Immature natural killer cell (primary cell): ENCODE data around the gene HOXA7. TPM values are rescaled to one million over a fixed set of nuclear protein-coding genes. Genes with fewer than 3 reads are reported as not detected.

Experiments used
- DNase-seq, 3 donors: peaks; one replicate each; pipeline ENCODE4 v3.0.0; 2022; ENCODE audit warnings: mixed read lengths in 1 of 3
- H3K27ac Mint-ChIP-seq, 6 donors: one replicate each; pipeline ENCODE4 v1.8.0; 2020; ENCODE audit warnings: mixed read lengths in 6 of 6, mild to moderate bottlenecking in 5 of 6, inconsistent platforms in 4 of 6, moderate library complexity in 3 of 6
- H3K27me3 Mint-ChIP-seq, 3 donors: one replicate each; pipeline ENCODE4 v1.8.0; 2020 to 2021; ENCODE audit warnings: low read depth in 3 of 3, mild to moderate bottlenecking in 3 of 3, mixed read lengths in 3 of 3, moderate library complexity in 3 of 3, inconsistent platforms in 1 of 3
- H3K36me3 Mint-ChIP-seq, 3 donors: one replicate each; pipeline ENCODE4 v1.8.0; 2020; ENCODE audit warnings: mixed read lengths in 3 of 3, inconsistent platforms in 2 of 3, mild to moderate bottlenecking in 2 of 3
- H3K4me1 Mint-ChIP-seq, 2 donors: one replicate each; pipeline ENCODE4 v1.8.0; 2020; ENCODE audit warnings: inconsistent platforms in 2 of 2, mild to moderate bottlenecking in 2 of 2, mixed read lengths in 2 of 2, moderate library complexity in 1 of 2
- H3K4me3 Mint-ChIP-seq, 5 donors: one replicate each; pipeline ENCODE4 v1.8.0; 2020; ENCODE audit warnings: mild to moderate bottlenecking in 5 of 5, mixed read lengths in 5 of 5, inconsistent platforms in 3 of 5, moderate library complexity in 3 of 5
- H3K9me3 Mint-ChIP-seq, 6 donors: one replicate each; pipeline ENCODE4 v1.8.0; 2020; ENCODE audit warnings: mild to moderate bottlenecking in 6 of 6, mixed read lengths in 6 of 6, inconsistent platforms in 4 of 6, moderate library complexity in 3 of 6
- polyA plus RNA-seq, 3 donors: library from polyadenylated mRNA; unstranded; fragments of 300-500 nt; fragmentation: Illumina TruSeq; gene quantifications; one replicate each; pipeline ENCODE4 v1.2.3, GENCODE V29; 2021

HOXA7 gene
- polyA plus RNA-seq, 3 donors from 2014 or later = 1.0 to 4.2 TPM; not detected in 1

DNA sequence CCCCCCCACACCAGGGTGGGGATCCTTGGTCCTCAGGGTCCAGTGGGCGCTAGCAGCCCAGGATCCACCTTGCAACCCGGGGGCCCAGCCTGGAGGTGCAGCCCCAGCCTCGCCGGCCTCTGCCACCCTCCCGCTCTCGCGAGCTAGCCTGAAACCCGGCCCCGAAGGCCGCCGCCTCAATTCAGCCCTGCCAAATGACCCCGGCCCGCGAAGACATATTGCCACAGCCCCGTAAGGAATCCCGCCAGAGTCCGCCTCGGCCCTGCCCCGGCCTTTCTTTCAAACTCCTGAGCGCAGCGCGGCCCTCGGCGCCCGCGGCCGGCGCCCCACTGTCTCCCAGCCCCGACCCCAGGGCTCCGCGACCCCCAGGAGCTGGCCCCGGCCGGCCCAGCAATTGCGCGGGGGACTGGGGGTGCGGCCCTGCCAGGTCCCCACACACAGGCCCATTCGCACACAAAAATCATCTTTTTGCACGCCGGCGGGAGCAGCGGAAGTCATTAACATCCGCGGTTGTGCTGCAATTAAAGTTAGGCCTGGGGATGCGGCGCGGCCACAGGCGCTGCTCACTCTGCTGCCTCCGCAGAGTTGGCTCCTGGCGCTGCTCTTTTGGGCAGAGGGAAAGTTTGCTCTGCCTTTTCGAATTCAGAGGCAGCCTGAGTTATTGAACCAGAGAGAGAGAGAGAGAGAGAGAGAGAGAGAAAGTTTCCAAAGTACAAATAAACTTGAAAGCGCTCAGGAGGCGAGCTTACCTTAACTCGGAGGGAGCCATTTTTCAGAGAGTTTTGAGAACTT, 16.9 kb downstream of the HOXA7 start:
- Mint-ChIP-seq H3K9me3 (no peaks in the 10 kb centered on the region), H3K36me3 (peaks cover 0 to 9% (median 0%) of the 10 kb centered on the region in 3 donors), H3K27ac (no peak overlapping the region), H3K4me1 (peaks cover 1 to 22% of the 10 kb centered on the region in 2 donors), H3K4me3 (no peak overlapping the region), H3K27me3 (peaks cover 10 to 18% (median 14%) of the 10 kb centered on the region in 3 donors)
- DNase-seq = no peak

DNA sequence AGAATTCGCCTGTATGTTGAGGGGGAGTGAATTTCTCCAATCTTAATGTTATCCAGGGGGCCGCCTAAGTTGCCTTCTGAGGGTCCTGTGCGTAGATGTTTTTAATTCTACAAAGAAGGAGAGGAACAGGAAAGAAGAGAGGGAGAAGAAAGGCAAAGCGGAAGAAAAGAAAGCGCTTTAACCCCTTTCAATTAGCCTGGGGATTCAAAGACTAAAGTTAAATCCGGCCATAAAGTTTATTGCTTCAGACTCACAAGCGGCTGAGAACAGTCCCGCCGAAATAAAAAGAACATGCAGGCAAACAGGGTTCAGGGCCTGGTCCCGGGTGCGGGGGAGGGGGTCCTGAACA, 17.5 kb downstream of the HOXA7 start:
- Mint-ChIP-seq H3K36me3 (peaks cover 0 to 9% (median 0%) of the 10 kb centered on the region in 3 donors), H3K9me3 (no peaks in the 10 kb centered on the region), H3K27ac (no peak overlapping the region), H3K4me1 (peaks cover 1 to 22% of the 10 kb centered on the region in 2 donors), H3K27me3 (peaks cover 10 to 18% (median 14%) of the 10 kb centered on the region in 3 donors), H3K4me3 (no peak overlapping the region)
- DNase-seq = no peak

DNA sequence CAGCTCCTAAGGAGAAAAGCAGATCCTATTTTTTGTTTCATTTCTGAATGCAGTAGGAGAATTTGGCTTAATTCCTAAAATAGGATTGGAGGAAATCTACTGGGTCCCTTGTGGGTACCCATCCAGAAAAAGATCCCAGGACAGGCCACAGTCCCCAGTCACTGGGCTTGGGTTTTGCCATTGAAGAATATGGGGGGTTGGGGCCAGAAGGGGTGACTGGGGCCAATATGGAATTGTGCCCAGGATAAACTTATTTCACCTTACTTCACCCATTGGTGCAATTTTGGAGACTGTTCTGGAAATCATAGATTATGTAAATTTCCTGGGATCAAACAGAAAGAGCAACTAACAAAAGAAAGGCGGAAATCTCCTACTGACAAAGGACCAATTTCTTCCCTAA, 18.0 kb downstream of the HOXA7 start:
- no peak overlapping the region for H3K4me3 Mint-ChIP-seq
- no peak overlapping the region for H3K27ac Mint-ChIP-seq
- H3K9me3 Mint-ChIP-seq = no peaks in the 10 kb centered on the region
- DNase-seq = no peak
- peaks cover 10 to 18% (median 14%) of the 10 kb centered on the region in 3 donors for H3K27me3 Mint-ChIP-seq
- peaks cover 1 to 22% of the 10 kb centered on the region in 2 donors for H3K4me1 Mint-ChIP-seq
- peaks cover 0 to 9% (median 0%) of the 10 kb centered on the region in 3 donors for H3K36me3 Mint-ChIP-seq

DNA sequence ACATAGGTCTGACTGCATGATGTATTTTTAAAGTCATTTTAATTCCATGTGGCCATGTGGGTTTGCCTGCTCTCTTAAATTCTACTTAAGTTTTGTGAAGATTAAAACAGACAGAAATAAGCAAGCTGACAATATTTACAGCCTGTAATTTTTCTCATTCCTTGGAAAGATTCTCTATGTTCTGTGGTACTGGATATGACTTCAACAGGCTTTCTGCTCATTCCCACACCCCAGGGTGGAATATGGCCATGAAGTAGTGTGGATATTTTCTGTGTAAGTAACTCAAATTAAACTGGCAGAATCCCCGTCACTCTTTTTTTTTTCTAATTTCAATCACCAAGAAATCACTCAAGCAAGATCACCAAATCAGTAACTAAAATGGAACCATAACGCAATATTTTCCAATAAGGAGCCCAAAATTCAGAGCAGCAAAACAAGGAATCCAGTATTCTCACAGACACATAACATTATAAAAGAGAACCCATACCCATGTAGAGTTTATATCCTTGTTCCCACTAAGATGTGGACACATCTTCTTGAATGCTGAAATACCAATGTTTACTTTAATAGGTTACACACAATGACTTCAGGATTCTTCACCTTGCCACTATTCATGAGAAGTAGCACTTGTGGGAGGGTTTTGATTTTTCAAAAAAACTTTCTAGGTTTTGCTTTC, 18.7 kb downstream of the HOXA7 start:
- H3K27ac Mint-ChIP-seq = no peak overlapping the region
- no peak overlapping the region for H3K4me3 Mint-ChIP-seq
- H3K4me1 Mint-ChIP-seq = peaks cover 1 to 22% of the 10 kb centered on the region in 2 donors
- DNase-seq = no peak
- H3K9me3 Mint-ChIP-seq = no peaks in the 10 kb centered on the region
- H3K36me3 Mint-ChIP-seq = peaks cover 0 to 9% (median 0%) of the 10 kb centered on the region in 3 donors
- peaks cover 10 to 17% (median 14%) of the 10 kb centered on the region in 3 donors for H3K27me3 Mint-ChIP-seq

DNA sequence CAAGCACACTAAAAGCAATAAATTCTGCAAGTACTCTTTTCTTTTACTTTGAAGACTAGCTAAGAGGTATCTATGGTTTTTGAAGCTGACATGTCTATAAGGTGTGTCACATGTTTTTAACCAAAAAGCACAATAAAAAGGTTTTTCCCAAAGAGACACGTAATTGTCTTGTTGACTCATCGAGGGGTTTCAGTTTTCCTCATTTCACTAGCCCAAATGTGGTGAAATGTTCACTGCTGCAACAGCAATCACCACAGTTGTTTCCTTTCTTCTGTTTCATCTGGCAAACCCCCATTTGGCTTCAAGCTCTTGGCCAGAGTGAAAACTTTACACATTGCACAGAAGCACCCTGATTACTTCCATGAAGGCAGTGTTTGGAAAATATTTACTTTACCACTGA, 22.1 kb downstream of the HOXA7 start:
- peaks cover 0 to 3% (median 0%) of the 10 kb centered on the region in 3 donors for H3K36me3 Mint-ChIP-seq
- H3K9me3 Mint-ChIP-seq = no peaks in the 10 kb centered on the region
- peaks cover 6 to 28% of the 10 kb centered on the region in 2 donors for H3K4me1 Mint-ChIP-seq
- H3K4me3 Mint-ChIP-seq = no peak overlapping the region
- no peak overlapping the region for H3K27ac Mint-ChIP-seq
- DNase-seq = no peak
- peaks cover 10 to 19% (median 12%) of the 10 kb centered on the region in 3 donors for H3K27me3 Mint-ChIP-seq

DNA sequence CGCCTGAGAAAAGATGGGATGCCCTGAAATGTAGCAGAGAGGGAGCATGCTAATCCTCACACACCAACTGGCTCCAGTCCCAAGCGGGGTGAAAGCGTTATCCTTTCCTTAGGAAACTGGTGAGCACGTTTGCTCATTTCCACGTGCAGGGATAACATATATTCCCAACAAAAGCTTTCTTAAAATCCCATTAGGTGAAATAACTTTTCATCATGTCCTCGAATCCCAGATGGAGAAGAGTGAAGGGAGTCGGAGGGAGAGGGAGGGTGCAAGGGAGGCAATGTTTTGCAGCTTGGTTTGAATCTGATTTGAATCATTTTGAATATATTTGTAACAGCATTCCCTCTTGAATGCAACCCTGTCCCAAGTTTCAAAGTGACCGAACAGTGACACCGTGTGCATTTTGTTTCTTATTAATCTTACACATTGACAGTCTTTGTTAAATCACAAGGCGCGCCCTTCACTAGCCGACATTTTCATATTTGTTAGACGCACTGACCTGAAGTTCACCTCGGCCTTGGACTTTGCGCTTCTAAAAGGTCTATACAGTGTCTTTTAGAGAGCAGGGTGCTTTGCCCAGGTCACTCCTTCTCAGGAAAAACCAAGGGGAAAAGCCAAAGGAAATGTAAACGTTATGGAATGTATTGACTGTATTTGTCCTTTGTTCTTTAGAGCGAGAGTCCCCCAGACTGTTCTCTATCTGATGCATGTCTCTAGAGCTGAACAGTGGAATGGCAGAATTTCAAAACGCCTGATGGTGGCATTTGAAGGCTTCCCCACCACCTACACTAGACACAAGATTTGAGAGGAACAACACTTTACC, 22.9 kb downstream of the HOXA7 start:
- H3K27me3 Mint-ChIP-seq = peaks cover 10 to 17% (median 12%) of the 10 kb centered on the region in 3 donors
- no peak for DNase-seq
- no peaks in the 10 kb centered on the region for H3K9me3 Mint-ChIP-seq
- no peaks in the 10 kb centered on the region for H3K36me3 Mint-ChIP-seq
- H3K4me3 Mint-ChIP-seq = no peak overlapping the region
- H3K27ac Mint-ChIP-seq = no peak overlapping the region
- peaks cover 6 to 28% of the 10 kb centered on the region in 2 donors for H3K4me1 Mint-ChIP-seq

DNA sequence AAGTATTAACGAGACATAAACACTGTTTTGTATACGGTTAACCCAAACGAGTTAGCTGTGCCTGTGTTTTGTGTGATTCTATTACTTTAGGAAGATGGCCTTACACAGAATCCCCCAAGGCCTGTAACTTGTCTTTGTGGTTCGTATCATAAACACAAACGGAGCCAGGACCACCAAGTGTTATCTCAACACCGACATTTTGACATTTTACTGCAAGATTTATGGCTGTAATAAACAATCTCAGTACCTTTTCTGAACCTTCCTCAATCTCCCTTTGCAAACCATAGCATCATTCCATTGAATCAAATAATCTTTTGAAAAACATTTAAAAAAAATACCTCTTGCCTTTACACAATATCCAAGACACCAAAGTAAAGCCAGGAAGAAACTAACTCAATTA, 23.5 kb downstream of the HOXA7 start:
- no peaks in the 10 kb centered on the region for H3K9me3 Mint-ChIP-seq
- no peaks in the 10 kb centered on the region for H3K36me3 Mint-ChIP-seq
- H3K4me1 Mint-ChIP-seq = peaks cover 6 to 28% of the 10 kb centered on the region in 2 donors
- H3K27me3 Mint-ChIP-seq = peaks cover 9 to 17% (median 12%) of the 10 kb centered on the region in 3 donors
- DNase-seq = no peak
- no peak overlapping the region for H3K4me3 Mint-ChIP-seq
- no peak overlapping the region for H3K27ac Mint-ChIP-seq

DNA sequence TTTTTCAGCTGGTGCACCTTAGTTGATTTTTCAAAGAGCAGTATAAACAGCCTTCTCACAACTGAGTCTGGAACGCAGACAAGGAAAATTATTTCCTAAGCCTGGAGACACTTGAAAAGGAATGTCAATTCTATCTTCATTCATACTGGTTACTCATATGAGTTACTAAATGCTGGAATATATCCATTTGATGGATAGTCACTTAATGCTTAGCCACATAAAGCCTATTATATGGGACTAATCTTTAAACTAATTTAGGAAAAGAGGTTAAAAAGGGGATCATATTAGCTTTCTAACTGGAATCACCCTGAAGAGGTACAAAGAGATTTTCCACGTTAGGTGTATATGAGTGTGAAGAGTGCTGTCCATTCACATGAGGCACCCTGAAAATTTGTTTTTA, 24.3 kb downstream of the HOXA7 start:
- peaks cover 7 to 16% (median 8%) of the 10 kb centered on the region in 3 donors for H3K27me3 Mint-ChIP-seq
- peak overlapping the region in 2 of 6 donors; percentile 57 to 62 for H3K27ac Mint-ChIP-seq
- peaks cover 6 to 25% of the 10 kb centered on the region in 2 donors for H3K4me1 Mint-ChIP-seq
- H3K4me3 Mint-ChIP-seq = peak overlapping the region in 2 of 5 donors; percentile 54 to 81
- no peak for DNase-seq
- no peaks in the 10 kb centered on the region for H3K9me3 Mint-ChIP-seq
- no peaks in the 10 kb centered on the region for H3K36me3 Mint-ChIP-seq

DNA sequence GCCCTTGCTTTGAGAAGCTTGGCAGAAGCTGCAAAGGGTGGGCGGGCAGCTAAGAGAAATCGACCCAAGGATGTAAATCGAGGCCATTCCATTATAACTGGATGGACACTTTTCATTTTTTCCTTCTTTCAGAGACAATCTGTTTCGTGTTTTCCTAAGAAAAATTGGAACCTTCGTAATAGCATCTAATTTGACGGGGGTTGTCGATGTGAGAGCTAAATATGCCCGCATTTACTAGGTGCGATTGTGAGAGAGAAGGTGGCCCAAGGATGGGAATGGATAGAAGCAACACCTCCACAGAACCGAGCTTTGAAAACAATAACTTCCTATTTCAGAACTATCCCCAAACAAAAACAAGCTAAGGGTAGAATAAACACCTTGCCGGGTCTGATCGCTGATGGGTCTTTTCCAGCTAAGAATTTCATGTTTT, 25.1 kb downstream of the HOXA7 start:
- Mint-ChIP-seq H3K9me3 (no peaks in the 10 kb centered on the region), H3K36me3 (no peaks in the 10 kb centered on the region), H3K27ac (peak overlapping the region in 3 of 6 donors; percentile 21 to 84 (median 53)), H3K4me3 (peak overlapping the region; percentile 62 to 83 (median 80)), H3K4me1 (peaks cover 6 to 21% of the 10 kb centered on the region in 2 donors), H3K27me3 (peaks cover 5 to 12% (median 11%) of the 10 kb centered on the region in 3 donors)
- no peak for DNase-seq

DNA sequence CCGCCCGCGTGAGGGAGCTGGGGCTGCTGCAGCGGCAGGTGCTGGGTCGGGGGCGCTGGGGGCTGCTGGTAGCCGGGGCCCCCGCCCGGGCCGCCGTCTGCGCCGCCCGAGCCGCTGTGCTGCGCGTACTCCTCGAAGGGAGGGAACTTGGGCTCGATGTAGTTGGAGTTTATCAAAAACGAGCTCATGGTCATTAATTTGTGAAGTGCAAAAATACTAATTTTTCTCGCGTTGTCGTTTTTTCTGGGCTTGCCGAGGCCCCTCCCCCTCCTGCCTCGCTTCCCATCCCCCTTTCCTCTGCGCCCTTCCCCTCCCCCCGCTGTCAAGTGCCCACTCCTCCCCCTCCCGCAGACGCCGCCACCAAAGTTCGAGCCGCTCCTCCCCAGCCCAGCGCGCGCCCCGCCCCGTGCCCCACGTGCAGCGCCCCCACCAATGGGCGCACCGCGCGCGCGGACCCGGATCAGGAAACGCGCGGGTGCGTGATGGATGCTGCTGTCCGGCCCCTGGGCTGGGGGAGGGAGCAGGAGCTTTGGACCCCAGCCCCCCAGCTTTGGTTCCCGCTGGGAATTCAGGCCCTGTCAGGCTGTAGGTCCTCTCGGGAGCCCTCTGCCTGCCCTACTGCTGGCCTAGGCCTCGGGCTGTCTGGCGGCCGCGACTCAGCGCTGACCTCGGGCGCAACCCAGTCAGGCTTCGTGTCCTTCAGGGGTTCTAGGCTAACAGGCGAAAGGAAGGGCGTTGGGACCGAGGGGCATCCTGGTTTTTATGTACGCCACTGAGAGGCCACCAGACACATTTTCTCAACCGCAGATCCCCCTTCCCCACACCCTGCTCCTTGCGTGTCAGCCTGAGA, 25.7 kb downstream of the HOXA7 start, which contains the start of gene HOXA4:
HOXA4 (minus strand) TSS at position 218 of the 850 bp plus-strand sequence; CDS start at position 194, 24 bp downstream.
- peaks cover 3 to 12% (median 11%) of the 10 kb centered on the region in 3 donors for H3K27me3 Mint-ChIP-seq
- no peaks in the 10 kb centered on the region for H3K9me3 Mint-ChIP-seq
- H3K36me3 Mint-ChIP-seq = no peaks in the 10 kb centered on the region
- peak; percentile 74 to 90 (median 86) for DNase-seq
- peak within 1 kb of the TSS; percentile 62 to 83 (median 80) for H3K4me3 Mint-ChIP-seq
- H3K4me1 Mint-ChIP-seq = peaks cover 6 to 14% of the 10 kb centered on the region in 2 donors
- H3K27ac Mint-ChIP-seq = peak within 1 kb of the TSS in 4 of 6 donors; percentile 53 to 84 (median 64)

DNA sequence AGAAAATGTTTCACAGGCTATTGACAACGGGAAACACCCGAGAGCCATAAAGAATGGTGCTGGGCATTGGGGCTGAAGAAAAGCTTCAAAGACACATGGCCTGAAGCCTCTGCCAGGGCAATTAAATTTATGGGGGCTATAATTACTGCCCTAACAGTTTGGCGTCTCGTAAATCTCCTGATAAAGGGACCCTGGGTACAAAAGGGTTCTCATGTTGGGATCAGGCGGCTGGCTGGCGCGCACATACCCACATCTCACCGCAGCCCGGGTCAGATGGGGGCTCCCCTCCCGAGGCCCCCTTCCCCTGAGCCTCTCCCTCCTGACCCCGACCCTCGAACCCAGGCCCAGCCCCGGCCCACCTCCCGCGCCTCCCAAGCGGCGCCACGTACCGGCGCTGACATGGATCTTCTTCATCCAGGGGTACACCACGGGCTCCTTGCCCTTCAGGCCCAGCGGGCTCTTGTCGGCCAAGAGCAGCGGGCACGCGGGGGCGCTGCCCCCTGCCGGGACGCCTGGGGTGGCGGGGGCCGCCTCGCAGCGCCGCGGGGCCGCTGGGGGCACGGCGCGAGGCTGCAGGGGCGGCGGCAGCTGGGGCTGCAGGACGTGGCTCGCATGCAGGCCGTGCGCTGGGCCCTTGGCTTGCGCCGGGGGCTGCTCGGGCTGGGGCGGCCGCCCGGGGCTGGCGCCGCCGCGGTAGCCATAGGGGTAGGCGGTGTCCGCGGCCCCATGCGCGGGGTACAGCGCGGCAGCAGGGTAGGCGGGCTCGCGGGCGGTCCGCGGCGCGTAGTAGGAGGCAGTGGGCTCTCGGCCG, 26.5 kb downstream of the HOXA7 start:
- Mint-ChIP-seq H3K36me3 (peaks cover 0 to under 1% (median 0%) of the 10 kb centered on the region in 3 donors), H3K4me3 (peak overlapping the region; percentile 39 to 70 (median 56)), H3K9me3 (no peaks in the 10 kb centered on the region), H3K27me3 (peaks cover 2 to 15% (median 11%) of the 10 kb centered on the region in 3 donors), H3K27ac (peak overlapping the region in 1 of 6 donors; percentile 34), H3K4me1 (peaks cover 6% of the 10 kb centered on the region in 2 donors)
- peak; percentile 10 to 56 (median 39) for DNase-seq
